Lower lobe of right lung (tissue), 2 donors: ENCODE measurements around the gene PCSK2. TPM values are rescaled to one million over a fixed set of nuclear protein-coding genes. Genes with fewer than 3 reads are reported as not detected.

Experiments used
- ATAC-seq, 2 donors: fragments of 200-7000 bp; cut with Tn5 transposase; one replicate each; pipeline ENCODE4 v1.9.1; 2020 to 2022; ENCODE audit warnings: mild to moderate bottlenecking in 2 of 2, moderate library complexity in 2 of 2
- DNase-seq: peaks from one replicate; pipeline ENCODE4 v3.0.0-alpha.2; 2020
- H3K27ac ChIP-seq: fragments of 200-600 bp; one replicate; pipeline ENCODE4 v1.8.0; 2022
- H3K27me3 ChIP-seq: fragments of 200-600 bp; one replicate; pipeline ENCODE4 v1.8.0; 2022; ENCODE audit warnings: low read depth
- H3K36me3 ChIP-seq: fragments of 200-600 bp; one replicate; pipeline ENCODE4 v1.8.0; 2022; ENCODE audit warnings: mild to moderate bottlenecking
- H3K4me1 ChIP-seq: fragments of 200-600 bp; one replicate; pipeline ENCODE4 v1.8.0; 2022
- H3K4me3 ChIP-seq: fragments of 200-600 bp; one replicate; pipeline ENCODE4 v1.8.0; 2022; ENCODE audit warnings: mild to moderate bottlenecking
- H3K9me3 ChIP-seq: fragments of 200-600 bp; one replicate; pipeline ENCODE4 v1.8.0; 2022
- CTCF ChIP-seq: fragments of 200-600 bp; IDR thresholded peaks from one replicate; pipeline ENCODE4 v1.8.0; 2022; ENCODE audit warnings: antibody characterized with exemption, mild to moderate bottlenecking
- intact Hi-C: fragments of 100-400 bp; cut with DNase I; formaldehyde crosslinking; loops from one replicate; pipeline ENCODE4 v1.11.0; 2022
- total RNA-seq: library from RNA; stranded (reverse); fragmentation: NEBNext Ultra II Directional; extraction: Animal tissue kit (Norgen Biotek cat#: 25700); gene quantifications from one replicate; pipeline ENCODE4 v1.2.1, GENCODE V29; 2021
- donor health status: DM: no; HTN: yes; CAD: no; lungs with severe emphysema.

The PCSK2 gene
- total RNA-seq, 1 donor from 2014 or later = 38.8 TPM

- no peaks in the 10 kb centered on the region for H3K36me3 ChIP-seq
- H3K4me1 ChIP-seq = no peaks in the 10 kb centered on the region
- no peak overlapping the region for H3K4me3 ChIP-seq
- intact Hi-C loops = no loop called here
- H3K27ac ChIP-seq = no peak overlapping the region
- H3K9me3 ChIP-seq = no peaks in the 10 kb centered on the region
- no peak for TF ChIP-seq CTCF
- no peaks in the 10 kb centered on the region for H3K27me3 ChIP-seq
- ATAC-seq (no peak), DNase-seq (no peak)
Observed at GRCh38 chr20:17306427-17306826, 79.6 kb downstream of the PCSK2 start.

- Histone ChIP-seq H3K4me1 (no peaks in the 10 kb centered on the region), H3K4me3 (no peak overlapping the region), H3K27ac (no peak overlapping the region), H3K36me3 (no peaks in the 10 kb centered on the region), H3K9me3 (no peaks in the 10 kb centered on the region), H3K27me3 (peaks cover 29% of the 10 kb centered on the region)
- no peak for ATAC-seq
- DNase-seq = no peak
- intact Hi-C loops = no loop called here
- no peak for TF ChIP-seq CTCF
Observed at GRCh38 chr20:17314264-17314663, 87.4 kb downstream of the PCSK2 start.

GRCh38 chr20:17315407-17316231 lies 88.8 kb downstream of the PCSK2 start:
- no peak overlapping the region for H3K27ac ChIP-seq
- DNase-seq (no peak), ATAC-seq (peak; percentile 42 to 68)
- H3K4me3 ChIP-seq = no peak overlapping the region
- H3K9me3 ChIP-seq = no peaks in the 10 kb centered on the region
- no peak for TF ChIP-seq CTCF
- H3K36me3 ChIP-seq = no peaks in the 10 kb centered on the region
- peaks cover 29% of the 10 kb centered on the region for H3K27me3 ChIP-seq
- H3K4me1 ChIP-seq = no peaks in the 10 kb centered on the region
- intact Hi-C loops = no loop called here

- Histone ChIP-seq H3K4me1 (no peaks in the 10 kb centered on the region), H3K27me3 (peaks cover 29% of the 10 kb centered on the region), H3K36me3 (no peaks in the 10 kb centered on the region), H3K9me3 (no peaks in the 10 kb centered on the region), H3K27ac (no peak overlapping the region), H3K4me3 (no peak overlapping the region)
- no peak for ATAC-seq
- TF ChIP-seq CTCF = no peak
- intact Hi-C loops = no loop called here
- no peak for DNase-seq
Observed at GRCh38 chr20:17316316-17317038, 89.6 kb downstream of the PCSK2 start.

- H3K27ac ChIP-seq = no peak overlapping the region
- TF ChIP-seq CTCF = no peak
- H3K4me1 ChIP-seq = no peaks in the 10 kb centered on the region
- H3K9me3 ChIP-seq = no peaks in the 10 kb centered on the region
- ATAC-seq = no peak
- H3K27me3 ChIP-seq = peaks cover 29% of the 10 kb centered on the region
- H3K36me3 ChIP-seq = no peaks in the 10 kb centered on the region
- no peak overlapping the region for H3K4me3 ChIP-seq
- no peak for DNase-seq
- intact Hi-C loops = no loop called here
Observed at GRCh38 chr20:17317341-17317740, 90.5 kb downstream of the PCSK2 start.
